ENCODE results near the gene TMEM248. TPM values are rescaled to one million over a fixed set of nuclear protein-coding genes. Genes with fewer than 3 reads are reported as not detected.
"Not testable (repeated sequence)": the region's sequence is repeated elsewhere in the genome, so short reads cannot be mapped to it uniquely, and the experiment has no call there.

The TMEM248 gene
- total RNA-seq, 1 experiment from 2014 or later = 70.5 TPM

GRCh38 chr7:66961096-66961495, 40.1 kb downstream of the TMEM248 start:
- DNase-seq = no peak
- CTCF ChIA-PET = no interaction called here
- no TSS peak for BruUV-seq (replicated peaks)
- no peak overlapping the region for H3K27ac Mint-ChIP-seq (ENCODE audit: unreplicated experiment)
- H3K9me3 Mint-ChIP-seq (ENCODE audit: low read depth, unreplicated experiment) = no peaks in the 10 kb centered on the region
- H3K4me3 Mint-ChIP-seq (ENCODE audit: low read depth, unreplicated experiment) = no peak overlapping the region
- intact Hi-C loops (cut with micrococcal nuclease; ENCODE audit: unreplicated experiment) = no loop called here
- TF ChIP-seq, protein P1, sequence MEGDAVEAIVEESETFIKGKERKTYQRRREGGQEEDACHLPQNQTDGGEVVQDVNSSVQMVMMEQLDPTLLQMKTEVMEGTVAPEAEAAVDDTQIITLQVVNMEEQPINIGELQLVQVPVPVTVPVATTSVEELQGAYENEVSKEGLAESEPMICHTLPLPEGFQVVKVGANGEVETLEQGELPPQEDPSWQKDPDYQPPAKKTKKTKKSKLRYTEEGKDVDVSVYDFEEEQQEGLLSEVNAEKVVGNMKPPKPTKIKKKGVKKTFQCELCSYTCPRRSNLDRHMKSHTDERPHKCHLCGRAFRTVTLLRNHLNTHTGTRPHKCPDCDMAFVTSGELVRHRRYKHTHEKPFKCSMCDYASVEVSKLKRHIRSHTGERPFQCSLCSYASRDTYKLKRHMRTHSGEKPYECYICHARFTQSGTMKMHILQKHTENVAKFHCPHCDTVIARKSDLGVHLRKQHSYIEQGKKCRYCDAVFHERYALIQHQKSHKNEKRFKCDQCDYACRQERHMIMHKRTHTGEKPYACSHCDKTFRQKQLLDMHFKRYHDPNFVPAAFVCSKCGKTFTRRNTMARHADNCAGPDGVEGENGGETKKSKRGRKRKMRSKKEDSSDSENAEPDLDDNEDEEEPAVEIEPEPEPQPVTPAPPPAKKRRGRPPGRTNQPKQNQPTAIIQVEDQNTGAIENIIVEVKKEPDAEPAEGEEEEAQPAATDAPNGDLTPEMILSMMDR (IDR thresholded peaks at IDR 0.05; ENCODE audit: unreplicated experiment) = no peak
- no peaks in the 10 kb centered on the region for H3K27me3 Mint-ChIP-seq (ENCODE audit: unreplicated experiment)
- H3K36me3 Mint-ChIP-seq (ENCODE audit: insufficient read depth, unreplicated experiment) = peaks cover 30% of the 10 kb centered on the region
- peaks cover 26% of the 10 kb centered on the region for H3K4me1 Mint-ChIP-seq (ENCODE audit: low read depth, unreplicated experiment)

- no TSS peak for BruUV-seq (replicated peaks)
- no peaks in the 10 kb centered on the region for H3K27me3 Mint-ChIP-seq (ENCODE audit: unreplicated experiment)
- no peak overlapping the region for H3K27ac Mint-ChIP-seq (ENCODE audit: unreplicated experiment)
- H3K36me3 Mint-ChIP-seq (ENCODE audit: insufficient read depth, unreplicated experiment) = peaks cover 14% of the 10 kb centered on the region
- no peak overlapping the region for H3K4me3 Mint-ChIP-seq (ENCODE audit: low read depth, unreplicated experiment)
- TF ChIP-seq, protein P1 (IDR thresholded peaks at IDR 0.05; ENCODE audit: unreplicated experiment) = no peak
- peaks cover 1% of the 10 kb centered on the region for H3K4me1 Mint-ChIP-seq (ENCODE audit: low read depth, unreplicated experiment)
- no peak for DNase-seq
- CTCF ChIA-PET = no interaction called here
- intact Hi-C loops (cut with micrococcal nuclease; ENCODE audit: unreplicated experiment) = no loop called here
- H3K9me3 Mint-ChIP-seq (ENCODE audit: low read depth, unreplicated experiment) = no peaks in the 10 kb centered on the region
Observed at GRCh38 chr7:66964411-66964810, 43.4 kb downstream of the TMEM248 start.

GRCh38 chr7:66967029-66967428, 46.0 kb downstream of the TMEM248 start:
- Mint-ChIP-seq H3K27me3 (ENCODE audit: unreplicated experiment) (no peaks in the 10 kb centered on the region), H3K36me3 (ENCODE audit: insufficient read depth, unreplicated experiment) (peaks cover 5% of the 10 kb centered on the region), H3K4me3 (ENCODE audit: low read depth, unreplicated experiment) (no peak overlapping the region), H3K27ac (ENCODE audit: unreplicated experiment) (no peak overlapping the region), H3K9me3 (ENCODE audit: low read depth, unreplicated experiment) (no peaks in the 10 kb centered on the region), H3K4me1 (ENCODE audit: low read depth, unreplicated experiment) (no peaks in the 10 kb centered on the region)
- BruUV-seq (replicated peaks) = no TSS peak
- intact Hi-C loops (cut with micrococcal nuclease; ENCODE audit: unreplicated experiment) = no loop called here
- DNase-seq = no peak
- CTCF ChIA-PET = no interaction called here
- TF ChIP-seq, protein P1 (IDR thresholded peaks at IDR 0.05; ENCODE audit: unreplicated experiment) = no peak

GRCh38 chr7:66969001-66969400, 48.0 kb downstream of the TMEM248 start:
- H3K27me3 Mint-ChIP-seq (ENCODE audit: unreplicated experiment); H3K36me3 Mint-ChIP-seq (ENCODE audit: insufficient read depth, unreplicated experiment); H3K4me1 Mint-ChIP-seq (ENCODE audit: low read depth, unreplicated experiment); H3K9me3 Mint-ChIP-seq (ENCODE audit: low read depth, unreplicated experiment); DNase-seq; intact Hi-C loops (cut with micrococcal nuclease; ENCODE audit: unreplicated experiment); H3K4me3 Mint-ChIP-seq (ENCODE audit: low read depth, unreplicated experiment); H3K27ac Mint-ChIP-seq (ENCODE audit: unreplicated experiment); BruUV-seq (replicated peaks): not testable (repeated sequence)
- CTCF ChIA-PET = interaction anchor here (0.6 kb wide), 1 partner anchor 328 kb away, joined by 3 read pairs; no protein-coding TSS in a partner anchor

- no peak overlapping the region for H3K27ac Mint-ChIP-seq (ENCODE audit: unreplicated experiment)
- TF ChIP-seq, protein P1 (IDR thresholded peaks at IDR 0.05; ENCODE audit: unreplicated experiment) = no peak
- H3K9me3 Mint-ChIP-seq (ENCODE audit: low read depth, unreplicated experiment) = no peaks in the 10 kb centered on the region
- no TSS peak for BruUV-seq (replicated peaks)
- CTCF ChIA-PET = no interaction called here
- no peak overlapping the region for H3K4me3 Mint-ChIP-seq (ENCODE audit: low read depth, unreplicated experiment)
- no peaks in the 10 kb centered on the region for H3K27me3 Mint-ChIP-seq (ENCODE audit: unreplicated experiment)
- intact Hi-C loops (cut with micrococcal nuclease; ENCODE audit: unreplicated experiment) = no loop called here
- no peaks in the 10 kb centered on the region for H3K4me1 Mint-ChIP-seq (ENCODE audit: low read depth, unreplicated experiment)
- DNase-seq = no peak
- peaks cover 3% of the 10 kb centered on the region for H3K36me3 Mint-ChIP-seq (ENCODE audit: insufficient read depth, unreplicated experiment)
Observed at GRCh38 chr7:66970310-66970709, 49.3 kb downstream of the TMEM248 start.
